Measurements from ENCODE around the gene GNAL. TPM values are rescaled to one million over a fixed set of nuclear protein-coding genes. Genes with fewer than 3 reads are reported as not detected.

The GNAL gene
- total RNA-seq, 1 experiment from 2014 or later, result 0.44 TPM

DNA sequence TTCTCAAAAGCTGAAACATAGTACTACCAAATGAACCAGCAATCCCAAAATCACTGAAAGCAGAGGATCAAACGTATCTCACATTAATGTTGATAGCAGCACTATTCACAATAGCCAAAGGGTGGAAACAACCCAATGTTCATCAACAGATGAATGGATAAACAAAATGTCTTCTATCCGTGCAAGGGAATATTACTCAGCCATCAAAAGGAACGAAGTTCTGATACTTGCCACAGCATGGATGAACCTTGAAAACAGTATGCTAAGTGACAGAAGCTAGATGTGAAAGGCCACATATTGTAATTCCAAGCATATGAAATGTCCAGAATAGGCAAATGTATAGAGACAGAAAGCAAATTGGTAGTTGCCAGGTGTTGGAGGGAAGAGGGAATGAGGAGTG, 105.1 kb downstream of the GNAL start:
- Histone ChIP-seq H3K27me3 (ENCODE audit: control insufficient read depth, insufficient read depth, low read length) (no peaks in the 10 kb centered on the region), H3K27ac (ENCODE audit: low read length) (no peak overlapping the region), H3K4me1 (ENCODE audit: control insufficient read depth, insufficient read depth, low read length) (no peaks in the 10 kb centered on the region), H3K4me3 (ENCODE audit: low read depth in 2 of 2, low read length in 2 of 2) (no peak overlapping the region), H3K36me3 (ENCODE audit: control insufficient read depth, insufficient read depth, low read length) (no peaks in the 10 kb centered on the region), H3K9me3 (ENCODE audit: control insufficient read depth, insufficient read depth, low read depth, low read length) (no peaks in the 10 kb centered on the region)
- no peak for ATAC-seq
- DNase-seq (ENCODE audit: low read depth, low spot score), result no peak
- intact Hi-C loops (cut with micrococcal nuclease; ENCODE audit: unreplicated experiment) (no loop called here), in situ Hi-C loops (cut with HindIII; ENCODE audit: low pct_unique_long_range_greater_than_20kb, low sequenced_read_pairs) (no loop called here)
- TF ChIP-seq POLR2AphosphoS5 (IDR thresholded peaks at IDR 0.05; ENCODE audit: low read depth, low read length), result no peak
- TF ChIP-seq SIN3A (IDR thresholded peaks at IDR 0.05; ENCODE audit: borderline replicate concordance, insufficient read depth, low read depth, low read length), result no peak
- TF ChIP-seq, protein P1, sequence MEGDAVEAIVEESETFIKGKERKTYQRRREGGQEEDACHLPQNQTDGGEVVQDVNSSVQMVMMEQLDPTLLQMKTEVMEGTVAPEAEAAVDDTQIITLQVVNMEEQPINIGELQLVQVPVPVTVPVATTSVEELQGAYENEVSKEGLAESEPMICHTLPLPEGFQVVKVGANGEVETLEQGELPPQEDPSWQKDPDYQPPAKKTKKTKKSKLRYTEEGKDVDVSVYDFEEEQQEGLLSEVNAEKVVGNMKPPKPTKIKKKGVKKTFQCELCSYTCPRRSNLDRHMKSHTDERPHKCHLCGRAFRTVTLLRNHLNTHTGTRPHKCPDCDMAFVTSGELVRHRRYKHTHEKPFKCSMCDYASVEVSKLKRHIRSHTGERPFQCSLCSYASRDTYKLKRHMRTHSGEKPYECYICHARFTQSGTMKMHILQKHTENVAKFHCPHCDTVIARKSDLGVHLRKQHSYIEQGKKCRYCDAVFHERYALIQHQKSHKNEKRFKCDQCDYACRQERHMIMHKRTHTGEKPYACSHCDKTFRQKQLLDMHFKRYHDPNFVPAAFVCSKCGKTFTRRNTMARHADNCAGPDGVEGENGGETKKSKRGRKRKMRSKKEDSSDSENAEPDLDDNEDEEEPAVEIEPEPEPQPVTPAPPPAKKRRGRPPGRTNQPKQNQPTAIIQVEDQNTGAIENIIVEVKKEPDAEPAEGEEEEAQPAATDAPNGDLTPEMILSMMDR (IDR thresholded peaks at IDR 0.05), result no peak
- TF ChIP-seq TCF7L2 (IDR thresholded peaks at IDR 0.05; ENCODE audit: low read depth, low read length), result no peak
- TF ChIP-seq, protein P2, sequence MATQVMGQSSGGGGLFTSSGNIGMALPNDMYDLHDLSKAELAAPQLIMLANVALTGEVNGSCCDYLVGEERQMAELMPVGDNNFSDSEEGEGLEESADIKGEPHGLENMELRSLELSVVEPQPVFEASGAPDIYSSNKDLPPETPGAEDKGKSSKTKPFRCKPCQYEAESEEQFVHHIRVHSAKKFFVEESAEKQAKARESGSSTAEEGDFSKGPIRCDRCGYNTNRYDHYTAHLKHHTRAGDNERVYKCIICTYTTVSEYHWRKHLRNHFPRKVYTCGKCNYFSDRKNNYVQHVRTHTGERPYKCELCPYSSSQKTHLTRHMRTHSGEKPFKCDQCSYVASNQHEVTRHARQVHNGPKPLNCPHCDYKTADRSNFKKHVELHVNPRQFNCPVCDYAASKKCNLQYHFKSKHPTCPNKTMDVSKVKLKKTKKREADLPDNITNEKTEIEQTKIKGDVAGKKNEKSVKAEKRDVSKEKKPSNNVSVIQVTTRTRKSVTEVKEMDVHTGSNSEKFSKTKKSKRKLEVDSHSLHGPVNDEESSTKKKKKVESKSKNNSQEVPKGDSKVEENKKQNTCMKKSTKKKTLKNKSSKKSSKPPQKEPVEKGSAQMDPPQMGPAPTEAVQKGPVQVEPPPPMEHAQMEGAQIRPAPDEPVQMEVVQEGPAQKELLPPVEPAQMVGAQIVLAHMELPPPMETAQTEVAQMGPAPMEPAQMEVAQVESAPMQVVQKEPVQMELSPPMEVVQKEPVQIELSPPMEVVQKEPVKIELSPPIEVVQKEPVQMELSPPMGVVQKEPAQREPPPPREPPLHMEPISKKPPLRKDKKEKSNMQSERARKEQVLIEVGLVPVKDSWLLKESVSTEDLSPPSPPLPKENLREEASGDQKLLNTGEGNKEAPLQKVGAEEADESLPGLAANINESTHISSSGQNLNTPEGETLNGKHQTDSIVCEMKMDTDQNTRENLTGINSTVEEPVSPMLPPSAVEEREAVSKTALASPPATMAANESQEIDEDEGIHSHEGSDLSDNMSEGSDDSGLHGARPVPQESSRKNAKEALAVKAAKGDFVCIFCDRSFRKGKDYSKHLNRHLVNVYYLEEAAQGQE (IDR thresholded peaks at IDR 0.05; ENCODE audit: insufficient read depth in 1 of 2, low read depth in 2 of 2, low read length in 1 of 2), result no peak
- CTCF ChIA-PET, result no interaction called here
- BruUV-seq (replicated peaks), result no TSS peak
- POLR2A ChIA-PET, result no interaction called here

DNA sequence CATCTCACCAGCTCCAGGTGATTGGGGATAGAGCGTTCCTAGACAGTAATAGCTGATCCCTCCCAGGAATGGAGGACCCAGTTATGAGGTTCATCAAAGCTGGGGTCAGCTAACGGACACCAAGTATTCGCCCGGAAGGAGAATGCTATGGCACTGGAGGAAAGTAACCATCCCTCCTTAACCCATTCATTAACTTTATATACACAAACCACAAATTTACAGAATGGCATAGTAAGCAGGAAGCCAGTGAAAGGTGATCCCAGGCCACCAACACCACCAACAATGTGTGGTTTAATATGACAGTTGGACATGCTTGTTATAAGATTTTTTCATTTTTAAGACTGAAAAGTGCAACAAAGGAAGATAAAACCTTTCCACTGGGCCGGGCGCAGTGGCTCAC, 106.9 kb downstream of the GNAL start:
- in situ Hi-C loops (cut with HindIII; ENCODE audit: low pct_unique_long_range_greater_than_20kb, low sequenced_read_pairs), result no loop called here
- Histone ChIP-seq H3K4me3 (ENCODE audit: low read depth in 2 of 2, low read length in 2 of 2) (no peak overlapping the region), H3K4me1 (ENCODE audit: control insufficient read depth, insufficient read depth, low read length) (no peaks in the 10 kb centered on the region), H3K27me3 (ENCODE audit: control insufficient read depth, insufficient read depth, low read length) (no peaks in the 10 kb centered on the region), H3K36me3 (ENCODE audit: control insufficient read depth, insufficient read depth, low read length) (no peaks in the 10 kb centered on the region), H3K9me3 (ENCODE audit: control insufficient read depth, insufficient read depth, low read depth, low read length) (no peaks in the 10 kb centered on the region), H3K27ac (ENCODE audit: low read length) (no peak overlapping the region)
- intact Hi-C loops (cut with micrococcal nuclease; ENCODE audit: unreplicated experiment), result no loop called here
- ChIA-PET POLR2A (no interaction called here), CTCF (interaction anchor here (0.5 to 0.7 kb wide), 3 partner anchors 14 to 1420 kb away, joined by 4 to 10 read pairs (median 7); no protein-coding TSS in a partner anchor)
- ATAC-seq (no peak), DNase-seq (ENCODE audit: low read depth, low spot score) (no peak)
- TF ChIP-seq SIN3A (IDR thresholded peaks at IDR 0.05; ENCODE audit: borderline replicate concordance, insufficient read depth, low read depth, low read length) (no peak), TCF7L2 (IDR thresholded peaks at IDR 0.05; ENCODE audit: low read depth, low read length) (no peak)
- TF ChIP-seq, protein P1 (IDR thresholded peaks at IDR 0.05), result no peak
- TF ChIP-seq, protein P2 (IDR thresholded peaks at IDR 0.05; ENCODE audit: insufficient read depth in 1 of 2, low read depth in 2 of 2, low read length in 1 of 2), result no peak
- BruUV-seq (replicated peaks), result no TSS peak

All from Panc1 (cell line).